Jurkat, Clone E6-1 (cell line): ENCODE results near the gene SPDYE16.
"Not testable (repeated sequence)": the region's sequence is repeated elsewhere in the genome, so short reads cannot be mapped to it uniquely, and the experiment has no call there.

Experiments used
- DNase-seq: peaks from one replicate; pipeline ENCODE4 v3.0.0-alpha.2; 2011; ENCODE audit warnings: low read depth, low spot score
- H3K4me3 ChIP-seq: 2 replicates; pipeline ENCODE4 v1.5.1; 2011; ENCODE audit warnings: mild to moderate bottlenecking, low read length, control low read depth, moderate library complexity

Gene SPDYE16

DNA sequence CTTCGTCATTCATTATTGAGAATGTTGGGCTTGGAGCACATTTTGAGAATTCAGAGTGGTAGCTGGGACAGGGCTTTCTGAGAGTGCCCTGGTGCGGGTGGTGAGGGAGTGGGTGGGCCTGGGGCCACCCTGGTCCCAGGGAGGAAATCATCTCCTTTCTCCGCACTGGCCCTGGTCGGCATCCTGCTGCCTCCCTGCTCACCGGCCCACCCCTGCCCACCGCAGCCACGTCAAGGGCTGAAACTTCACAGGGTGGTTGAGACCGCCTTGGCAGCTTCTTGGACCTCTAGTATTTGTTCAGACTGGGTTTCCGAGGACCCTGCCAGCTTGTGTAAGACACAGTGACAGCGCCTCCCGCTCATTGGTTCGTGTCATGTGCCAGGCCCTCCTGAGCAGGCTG is 58.6 kb downstream of the SPDYE16 start:
- not testable (repeated sequence) for DNase-seq, H3K4me3 ChIP-seq

DNA sequence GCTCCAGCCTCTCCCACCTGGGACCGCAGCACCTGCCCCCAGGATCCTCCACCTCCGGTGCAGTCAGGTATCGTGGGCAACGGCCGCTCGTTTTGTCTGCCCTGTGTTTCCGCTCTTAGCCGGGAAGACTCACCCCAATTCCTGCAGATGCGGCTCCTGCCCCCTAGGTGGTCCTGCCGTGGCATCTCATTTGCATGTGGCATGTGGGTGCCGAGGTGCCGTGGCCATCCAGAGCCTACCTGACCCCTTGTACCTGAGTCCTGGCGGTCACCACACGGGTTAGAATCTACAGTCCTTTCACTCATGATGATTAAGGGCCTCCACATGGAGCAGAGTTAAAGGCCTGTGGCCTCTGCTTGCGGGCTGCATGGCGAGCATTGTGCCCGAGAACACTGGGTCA is 60.0 kb downstream of the SPDYE16 start:
- not testable (repeated sequence) for H3K4me3 ChIP-seq, DNase-seq

GRCh38 chr7:76482660-76483059 is 60.4 kb downstream of the SPDYE16 start:
- not testable (repeated sequence) for H3K4me3 ChIP-seq, DNase-seq
